AG09309 (cell line): ENCODE data around the gene ARHGDIB.
A peak's percentile ranks its signal among the peaks of the same experiment; 100 is the strongest.

ENCODE experiments used
- DNase-seq: peaks from one replicate; pipeline ENCODE4 v3.0.0-alpha.2; 2010; ENCODE audit warnings: low read depth
- H3K4me3 ChIP-seq: 2 replicates; pipeline ENCODE4 v1.5.1; 2011; ENCODE audit warnings: mild to moderate bottlenecking, low read depth, low read length, moderate library complexity; ENCODE audit not compliant: control insufficient read depth
- CTCF ChIP-seq: IDR thresholded peaks from 2 replicates; pipeline ENCODE4 v1.5.1; 2011; ENCODE audit warnings: mild to moderate bottlenecking, low read depth, low read length, inconsistent platforms; ENCODE audit not compliant: insufficient read depth, control insufficient read depth; ENCODE audit errors: missing control alignments

The ARHGDIB gene

GRCh38 chr12:14892726-14893505 is 68.5 kb downstream of the ARHGDIB start:
- DNase-seq, result no peak

More at GRCh38 chr12:14892726-14893505, 68.5 kb downstream of the ARHGDIB start:
- peak; percentile 29 for TF ChIP-seq CTCF
- no peak overlapping the region for H3K4me3 ChIP-seq
